ENCODE measurements around the gene FABP6. TPM values are rescaled to one million over a fixed set of nuclear protein-coding genes. Genes with fewer than 3 reads are reported as not detected.

FABP6 gene
- total RNA-seq, 2 donors from 2014 or later = not detected

GRCh38 chr5:160227012-160227411 lies 2.3 kb upstream of the FABP6 start:
- Histone ChIP-seq H3K9ac (ENCODE audit: low read depth in 2 of 2, low read length in 2 of 2) (no peak overlapping the region), H3K27ac (no peak overlapping the region), H3K4me1 (no peaks in the 10 kb centered on the region), H3K36me3 (no peaks in the 10 kb centered on the region), H3K4me3 (no peak overlapping the region), H3K9me3 (no peaks in the 10 kb centered on the region), H3K27me3 (no peaks in the 10 kb centered on the region)
- TF ChIP-seq CTCF (IDR thresholded peaks at IDR 0.05) = no peak
- intact Hi-C loops (cut with DNase I) = no loop called here
- no peak for DNase-seq

GRCh38 chr5:160230686-160231527 lies 1.6 kb downstream of the FABP6 start:
- no peaks in the 10 kb centered on the region for H3K4me1 ChIP-seq
- TF ChIP-seq CTCF (IDR thresholded peaks at IDR 0.05) = no peak
- H3K36me3 ChIP-seq = no peaks in the 10 kb centered on the region
- H3K27ac ChIP-seq = no peak overlapping the region
- intact Hi-C loops (cut with DNase I) = no loop called here
- H3K9me3 ChIP-seq = no peaks in the 10 kb centered on the region
- H3K4me3 ChIP-seq = no peak overlapping the region
- no peak for DNase-seq
- no peak overlapping the region for H3K9ac ChIP-seq (ENCODE audit: low read depth in 2 of 2, low read length in 2 of 2)
- no peaks in the 10 kb centered on the region for H3K27me3 ChIP-seq

GRCh38 chr5:160231783-160232342 lies 2.6 kb downstream of the FABP6 start:
- Histone ChIP-seq H3K36me3 (no peaks in the 10 kb centered on the region), H3K4me3 (no peak overlapping the region), H3K27me3 (no peaks in the 10 kb centered on the region), H3K4me1 (no peaks in the 10 kb centered on the region), H3K9ac (ENCODE audit: low read depth in 2 of 2, low read length in 2 of 2) (no peak overlapping the region), H3K27ac (no peak overlapping the region), H3K9me3 (no peaks in the 10 kb centered on the region)
- DNase-seq = no peak
- no peak for TF ChIP-seq CTCF (IDR thresholded peaks at IDR 0.05)
- intact Hi-C loops (cut with DNase I) = no loop called here

GRCh38 chr5:160233215-160233614 lies 3.9 kb downstream of the FABP6 start:
- no peak overlapping the region for H3K9ac ChIP-seq (ENCODE audit: low read depth in 2 of 2, low read length in 2 of 2)
- no peak for TF ChIP-seq CTCF (IDR thresholded peaks at IDR 0.05)
- no peaks in the 10 kb centered on the region for H3K9me3 ChIP-seq
- H3K27ac ChIP-seq = no peak overlapping the region
- no peaks in the 10 kb centered on the region for H3K4me1 ChIP-seq
- no peaks in the 10 kb centered on the region for H3K27me3 ChIP-seq
- DNase-seq = no peak
- intact Hi-C loops (cut with DNase I) = no loop called here
- H3K4me3 ChIP-seq = no peak overlapping the region
- H3K36me3 ChIP-seq = no peaks in the 10 kb centered on the region

GRCh38 chr5:160235731-160236130 lies 6.4 kb downstream of the FABP6 start:
- H3K36me3 ChIP-seq = no peaks in the 10 kb centered on the region
- H3K9ac ChIP-seq (ENCODE audit: low read depth in 2 of 2, low read length in 2 of 2) = no peak overlapping the region
- no peak overlapping the region for H3K27ac ChIP-seq
- TF ChIP-seq CTCF (IDR thresholded peaks at IDR 0.05) = no peak
- intact Hi-C loops (cut with DNase I) = no loop called here
- no peak for DNase-seq
- no peak overlapping the region for H3K4me3 ChIP-seq
- H3K27me3 ChIP-seq = no peaks in the 10 kb centered on the region
- H3K4me1 ChIP-seq = no peaks in the 10 kb centered on the region
- no peaks in the 10 kb centered on the region for H3K9me3 ChIP-seq
